Measurements from ENCODE around the gene BBX. TPM values are rescaled to one million over a fixed set of nuclear protein-coding genes. Genes with fewer than 3 reads are reported as not detected.

The BBX gene
- total and polyA plus RNA-seq, 7 experiments from 2014 or later = 44.3 to 120 (median 93.4) TPM

DNA sequence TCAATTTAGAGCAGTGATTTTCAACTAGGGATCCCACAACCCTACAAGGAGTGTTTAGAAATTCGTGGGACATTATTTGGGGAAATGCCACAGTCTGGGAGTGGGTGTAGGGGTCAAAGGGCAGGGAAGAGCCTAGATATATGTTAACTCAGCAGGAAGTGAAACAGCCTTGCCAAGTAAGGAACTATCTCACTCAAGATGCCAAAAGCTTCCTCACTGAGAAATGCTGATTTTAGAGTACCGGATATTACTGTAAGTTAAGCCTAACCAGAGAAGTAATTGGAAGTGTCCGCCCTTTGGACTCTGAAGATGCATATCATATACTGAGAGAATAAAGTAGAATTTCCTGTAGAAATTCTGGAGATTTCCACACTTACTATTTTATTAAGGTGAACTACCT lies 158.6 kb downstream of the BBX start:
- Mint-ChIP-seq H3K27ac (peak overlapping the region in 1 of 9 donors; percentile 70), H3K36me3 (peaks cover 0 to 2% (median 0%) of the 10 kb centered on the region in 5 donors), H3K27me3 (no peaks in the 10 kb centered on the region), H3K9me3 (peaks cover 0 to 2% (median 0%) of the 10 kb centered on the region in 11 donors), H3K4me1 (peaks cover 19 to 68% (median 64%) of the 10 kb centered on the region in 7 donors), H3K4me3 (peak overlapping the region in 1 of 10 donors; percentile 6)
- Histone ChIP-seq H3K4me3 (ENCODE audit: low read length) (no peak overlapping the region), H3K9me3 (ENCODE audit: control insufficient read depth in 2 of 3, low read length in 3 of 3) (no peaks in the 10 kb centered on the region), H3K27ac (ENCODE audit: low read depth, low read length) (no peak overlapping the region), H3K4me1 (ENCODE audit: control insufficient read depth in 2 of 2, insufficient read depth in 2 of 2, low read length in 2 of 2) (peaks cover 6 to 23% of the 10 kb centered on the region in 2 donors), H3K36me3 (ENCODE audit: control insufficient read depth in 2 of 3, insufficient read depth in 3 of 3, low read length in 3 of 3) (no peaks in the 10 kb centered on the region), H3K27me3 (ENCODE audit: control insufficient read depth in 2 of 2, insufficient read depth in 2 of 2, low read length in 2 of 2) (no peaks in the 10 kb centered on the region)
- POLR2A ChIA-PET = no interaction called here
- ATAC-seq = peak; percentile 29
- DNase-seq = no peak
- intact Hi-C loops (cut with micrococcal nuclease) = no loop called here
- CTCF ChIA-PET = interaction anchor here (1.2 kb wide), 1 partner anchor 59 kb away, joined by 5 read pairs; no protein-coding TSS in a partner anchor

- no peaks in the 10 kb centered on the region for H3K9me3 ChIP-seq (ENCODE audit: control insufficient read depth in 2 of 3, low read length in 3 of 3)
- intact Hi-C loops (cut with micrococcal nuclease) = no loop called here
- no peak for ATAC-seq
- no peak for DNase-seq
- H3K27ac ChIP-seq (ENCODE audit: low read depth, low read length) = no peak overlapping the region
- peaks cover 16 to 65% (median 61%) of the 10 kb centered on the region in 7 donors for H3K4me1 Mint-ChIP-seq
- H3K4me3 Mint-ChIP-seq = no peak overlapping the region
- peak overlapping the region in 1 of 9 donors; percentile 48 for H3K27ac Mint-ChIP-seq
- no peaks in the 10 kb centered on the region for H3K27me3 Mint-ChIP-seq
- peaks cover 0 to 2% (median 0%) of the 10 kb centered on the region in 11 donors for H3K9me3 Mint-ChIP-seq
- POLR2A ChIA-PET = no interaction called here
- H3K27me3 ChIP-seq (ENCODE audit: control insufficient read depth in 2 of 2, insufficient read depth in 2 of 2, low read length in 2 of 2) = no peaks in the 10 kb centered on the region
- H3K4me3 ChIP-seq (ENCODE audit: low read length) = no peak overlapping the region
- CTCF ChIA-PET = interaction anchor here (1.2 to 3.2 kb wide), 2 partner anchors 7 to 58 kb away, joined by 5 to 16 read pairs; no protein-coding TSS in a partner anchor
- peaks cover 6 to 23% of the 10 kb centered on the region in 2 donors for H3K4me1 ChIP-seq (ENCODE audit: control insufficient read depth in 2 of 2, insufficient read depth in 2 of 2, low read length in 2 of 2)
- H3K36me3 ChIP-seq (ENCODE audit: control insufficient read depth in 2 of 3, insufficient read depth in 3 of 3, low read length in 3 of 3) = no peaks in the 10 kb centered on the region
- peaks cover 0 to 2% (median 0%) of the 10 kb centered on the region in 5 donors for H3K36me3 Mint-ChIP-seq
Observed at GRCh38 chr3:107682580-107682979, 159.8 kb downstream of the BBX start.

DNA sequence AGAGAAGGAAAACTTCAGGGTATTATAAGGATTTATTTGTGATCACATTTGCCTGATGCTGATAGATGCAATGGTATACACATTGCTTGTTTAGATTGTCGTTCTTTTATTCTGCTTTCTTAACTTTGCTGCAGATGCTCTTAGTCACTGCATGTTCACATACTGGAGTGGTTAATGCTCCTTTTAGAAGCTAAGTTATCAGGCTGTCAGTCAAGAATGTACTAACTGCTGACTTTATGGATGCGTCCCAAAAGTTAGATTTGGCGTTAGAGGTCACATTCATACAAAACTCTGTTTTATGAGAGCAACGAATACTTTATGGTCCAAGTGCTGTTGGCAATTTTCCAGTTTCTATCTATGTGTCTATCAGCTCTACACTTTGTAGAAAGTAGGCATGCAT lies 160.7 kb downstream of the BBX start:
- Histone ChIP-seq H3K4me3 (ENCODE audit: low read length) (no peak overlapping the region), H3K27me3 (ENCODE audit: control insufficient read depth in 2 of 2, insufficient read depth in 2 of 2, low read length in 2 of 2) (no peaks in the 10 kb centered on the region), H3K27ac (ENCODE audit: low read depth, low read length) (no peak overlapping the region), H3K9me3 (ENCODE audit: control insufficient read depth in 2 of 3, low read length in 3 of 3) (no peaks in the 10 kb centered on the region), H3K36me3 (ENCODE audit: control insufficient read depth in 2 of 3, insufficient read depth in 3 of 3, low read length in 3 of 3) (no peaks in the 10 kb centered on the region), H3K4me1 (ENCODE audit: control insufficient read depth in 2 of 2, insufficient read depth in 2 of 2, low read length in 2 of 2) (peaks cover 6 to 23% of the 10 kb centered on the region in 2 donors)
- CTCF ChIA-PET = interaction anchor here (0.6 to 3.2 kb wide), 2 partner anchors 8 to 208 kb away, joined by 4 to 16 read pairs; no protein-coding TSS in a partner anchor
- intact Hi-C loops (cut with micrococcal nuclease) = no loop called here
- Mint-ChIP-seq H3K27ac (peak overlapping the region in 4 of 9 donors; percentile 6 to 66 (median 40)), H3K36me3 (peaks cover 0 to 2% (median 0%) of the 10 kb centered on the region in 5 donors), H3K27me3 (no peaks in the 10 kb centered on the region), H3K4me3 (peak overlapping the region in 4 of 10 donors; percentile 51 to 82 (median 66)), H3K4me1 (peaks cover 16 to 70% (median 65%) of the 10 kb centered on the region in 7 donors), H3K9me3 (peaks cover 0 to 2% (median 0%) of the 10 kb centered on the region in 11 donors)
- no peak for ATAC-seq
- POLR2A ChIA-PET = no interaction called here
- DNase-seq = no peak

- ATAC-seq = peak; percentile 65
- H3K4me1 ChIP-seq (ENCODE audit: control insufficient read depth in 2 of 2, insufficient read depth in 2 of 2, low read length in 2 of 2) = peaks cover 6 to 23% of the 10 kb centered on the region in 2 donors
- CTCF ChIA-PET = interaction anchor here (0.8 to 3.2 kb wide), 2 partner anchors 9 to 14 kb away, joined by 3 to 16 read pairs; no protein-coding TSS in a partner anchor
- H3K4me1 Mint-ChIP-seq = peaks cover 16 to 80% (median 68%) of the 10 kb centered on the region in 7 donors
- intact Hi-C loops (cut with micrococcal nuclease) = no loop called here
- DNase-seq = peak in 7 of 9 donors; percentile 24 to 60 (median 52)
- POLR2A ChIA-PET = no interaction called here
- H3K4me3 ChIP-seq (ENCODE audit: low read length) = no peak overlapping the region
- peaks cover 0 to 2% (median 0%) of the 10 kb centered on the region in 5 donors for H3K36me3 Mint-ChIP-seq
- no peak overlapping the region for H3K27ac ChIP-seq (ENCODE audit: low read depth, low read length)
- no peaks in the 10 kb centered on the region for H3K36me3 ChIP-seq (ENCODE audit: control insufficient read depth in 2 of 3, insufficient read depth in 3 of 3, low read length in 3 of 3)
- H3K9me3 ChIP-seq (ENCODE audit: control insufficient read depth in 2 of 3, low read length in 3 of 3) = no peaks in the 10 kb centered on the region
- peak overlapping the region in 9 of 10 donors; percentile 60 to 83 (median 72) for H3K4me3 Mint-ChIP-seq
- peak overlapping the region in 8 of 9 donors; percentile 10 to 74 (median 52) for H3K27ac Mint-ChIP-seq
- H3K27me3 Mint-ChIP-seq = no peaks in the 10 kb centered on the region
- no peaks in the 10 kb centered on the region for H3K27me3 ChIP-seq (ENCODE audit: control insufficient read depth in 2 of 2, insufficient read depth in 2 of 2, low read length in 2 of 2)
- H3K9me3 Mint-ChIP-seq = peaks cover 0 to 2% (median 0%) of the 10 kb centered on the region in 11 donors
Observed at GRCh38 chr3:107684431-107684925, 161.7 kb downstream of the BBX start.

- Mint-ChIP-seq H3K27ac (peak overlapping the region in 5 of 9 donors; percentile 19 to 73 (median 37)), H3K36me3 (peaks cover 0 to 2% (median 0%) of the 10 kb centered on the region in 5 donors), H3K4me3 (peak overlapping the region in 8 of 10 donors; percentile 16 to 83 (median 76)), H3K4me1 (peaks cover 15 to 85% (median 72%) of the 10 kb centered on the region in 7 donors), H3K27me3 (no peaks in the 10 kb centered on the region), H3K9me3 (no peaks in the 10 kb centered on the region)
- H3K4me1 ChIP-seq (ENCODE audit: control insufficient read depth in 2 of 2, insufficient read depth in 2 of 2, low read length in 2 of 2) = peaks cover 6 to 23% of the 10 kb centered on the region in 2 donors
- H3K4me3 ChIP-seq (ENCODE audit: low read length) = no peak overlapping the region
- H3K27ac ChIP-seq (ENCODE audit: low read depth, low read length) = no peak overlapping the region
- DNase-seq (no peak), ATAC-seq (no peak)
- ChIA-PET CTCF (interaction anchor here (3.2 kb wide), 1 partner anchor 10 kb away, joined by 16 read pairs; no protein-coding TSS in a partner anchor), POLR2A (interaction anchor here (0.8 kb wide), 1 partner anchor 55 kb away, joined by 9 read pairs; no protein-coding TSS in a partner anchor)
- H3K27me3 ChIP-seq (ENCODE audit: control insufficient read depth in 2 of 2, insufficient read depth in 2 of 2, low read length in 2 of 2) = no peaks in the 10 kb centered on the region
- no peaks in the 10 kb centered on the region for H3K9me3 ChIP-seq (ENCODE audit: control insufficient read depth in 2 of 3, low read length in 3 of 3)
- intact Hi-C loops (cut with micrococcal nuclease) = no loop called here
- no peaks in the 10 kb centered on the region for H3K36me3 ChIP-seq (ENCODE audit: control insufficient read depth in 2 of 3, insufficient read depth in 3 of 3, low read length in 3 of 3)
Observed at GRCh38 chr3:107685383-107685782, 162.6 kb downstream of the BBX start.

GRCh38 chr3:107687056-107687581 lies 164.4 kb downstream of the BBX start:
- Mint-ChIP-seq H3K27me3 (no peaks in the 10 kb centered on the region), H3K4me3 (no peak overlapping the region), H3K36me3 (no peaks in the 10 kb centered on the region), H3K27ac (peak overlapping the region in 1 of 9 donors; percentile 34), H3K4me1 (peaks cover 12 to 76% (median 60%) of the 10 kb centered on the region in 7 donors), H3K9me3 (no peaks in the 10 kb centered on the region)
- intact Hi-C loops (cut with micrococcal nuclease) = no loop called here
- Histone ChIP-seq H3K4me3 (ENCODE audit: low read length) (no peak overlapping the region), H3K9me3 (ENCODE audit: control insufficient read depth in 2 of 3, low read length in 3 of 3) (no peaks in the 10 kb centered on the region), H3K27ac (ENCODE audit: low read depth, low read length) (no peak overlapping the region), H3K36me3 (ENCODE audit: control insufficient read depth in 2 of 3, insufficient read depth in 3 of 3, low read length in 3 of 3) (no peaks in the 10 kb centered on the region), H3K27me3 (ENCODE audit: control insufficient read depth in 2 of 2, insufficient read depth in 2 of 2, low read length in 2 of 2) (no peaks in the 10 kb centered on the region), H3K4me1 (ENCODE audit: control insufficient read depth in 2 of 2, insufficient read depth in 2 of 2, low read length in 2 of 2) (peaks cover 6 to 23% of the 10 kb centered on the region in 2 donors)
- ChIA-PET POLR2A (interaction anchor here (0.6 to 0.8 kb wide), 3 partner anchors 10 to 614 kb away, joined by 3 to 4 read pairs (median 3); no protein-coding TSS in a partner anchor), CTCF (interaction anchor here (1.2 to 5.1 kb wide), 2 partner anchors 10 to 53 kb away, joined by 3 to 39 read pairs; no protein-coding TSS in a partner anchor)
- no peak for DNase-seq
- ATAC-seq = no peak

All from naive thymus-derived CD4-positive, alpha-beta T cell (primary cell).